Spleen (tissue), 7 donors: ENCODE results near the gene AKAP13.

ENCODE experiments used
- POLR2A ChIP-seq, 3 donors: fragments of 450-650 bp; IDR thresholded peaks; one replicate each; pipeline ENCODE4 v1.5.1; 2017; ENCODE audit warnings: antibody characterized with exemption in 3 of 3, mild to moderate bottlenecking in 1 of 3
- POLR2AphosphoS5 ChIP-seq, 3 donors: sonication (generic); formaldehyde crosslinking; IDR thresholded peaks; one replicate each; pipeline ENCODE4 v1.5.1; 2017; ENCODE audit warnings: antibody characterized with exemption in 3 of 3
- TF ChIP-seq, protein P1 (sequence below), 11 experiments: fragments of 200-600 bp in 7 of 11; fragments of 450-650 bp in 4 of 11; sonication (generic) in 4 of 11; IDR thresholded peaks in 8 of 11; conservative IDR thresholded peaks in 3 of 11; 1 replicate in 7 of 11; 2 replicates in 4 of 11; pipeline versions ENCODE4 v1.4.0 to v1.8.0; 2016 to 2021; ENCODE audit warnings: antibody characterized with exemption in 11 of 11, inconsistent platforms in 4 of 11, mild to moderate bottlenecking in 1 of 11
- donor health status: DM: no; HTN: no; CAD: no; lungs with moderate emphysema.
- donor health status: DM: no; HTN: no; CAD: no.
- donor health status: DM: no; HTN: no; CAD: no.

DNA sequence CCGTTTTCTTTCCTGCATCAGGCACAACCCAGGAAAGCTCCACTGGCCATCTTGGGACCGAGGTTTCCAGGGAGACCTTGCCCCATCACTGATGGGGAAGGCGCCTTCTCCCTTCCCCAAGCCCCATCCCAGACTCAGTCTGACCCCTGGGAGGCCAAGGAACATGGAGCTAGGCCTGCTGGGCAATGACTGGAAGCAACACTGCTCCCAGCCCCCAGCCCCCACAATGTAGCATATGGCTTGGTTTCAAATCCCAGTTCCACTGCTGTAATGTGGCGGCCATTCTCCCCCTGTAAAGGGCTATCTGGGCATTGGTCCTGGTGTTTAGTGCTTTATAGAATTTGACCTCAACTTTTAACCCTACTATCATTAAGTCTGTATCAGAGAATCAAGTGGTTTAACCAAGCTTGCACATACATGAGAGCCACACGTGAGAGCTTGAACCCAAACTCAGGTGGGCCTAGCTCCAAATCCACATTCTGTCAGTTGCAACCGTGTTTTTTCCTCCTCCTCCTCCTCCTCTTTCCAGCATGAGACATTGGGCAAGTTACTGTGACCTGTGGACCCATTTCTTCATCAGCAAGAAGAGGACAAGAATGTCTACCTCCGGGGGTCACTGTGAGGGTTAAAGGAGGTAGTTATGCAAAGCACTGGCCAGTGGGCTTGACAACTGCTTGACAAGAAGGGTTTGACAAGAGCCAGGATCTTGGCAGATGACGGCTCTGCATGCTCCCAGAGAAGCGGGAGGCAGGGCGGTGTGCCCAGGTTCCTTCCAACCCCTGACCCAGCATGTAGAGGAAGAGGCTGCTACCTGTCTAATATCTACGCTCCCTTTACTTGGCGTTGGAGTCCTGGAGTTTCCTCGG, 376.9 kb downstream of the AKAP13 start:
- TF ChIP-seq POLR2AphosphoS5 (IDR thresholded peaks at IDR 0.05) (no peak), POLR2A (IDR thresholded peaks at IDR 0.05) (no peak)
- TF ChIP-seq, protein P1, sequence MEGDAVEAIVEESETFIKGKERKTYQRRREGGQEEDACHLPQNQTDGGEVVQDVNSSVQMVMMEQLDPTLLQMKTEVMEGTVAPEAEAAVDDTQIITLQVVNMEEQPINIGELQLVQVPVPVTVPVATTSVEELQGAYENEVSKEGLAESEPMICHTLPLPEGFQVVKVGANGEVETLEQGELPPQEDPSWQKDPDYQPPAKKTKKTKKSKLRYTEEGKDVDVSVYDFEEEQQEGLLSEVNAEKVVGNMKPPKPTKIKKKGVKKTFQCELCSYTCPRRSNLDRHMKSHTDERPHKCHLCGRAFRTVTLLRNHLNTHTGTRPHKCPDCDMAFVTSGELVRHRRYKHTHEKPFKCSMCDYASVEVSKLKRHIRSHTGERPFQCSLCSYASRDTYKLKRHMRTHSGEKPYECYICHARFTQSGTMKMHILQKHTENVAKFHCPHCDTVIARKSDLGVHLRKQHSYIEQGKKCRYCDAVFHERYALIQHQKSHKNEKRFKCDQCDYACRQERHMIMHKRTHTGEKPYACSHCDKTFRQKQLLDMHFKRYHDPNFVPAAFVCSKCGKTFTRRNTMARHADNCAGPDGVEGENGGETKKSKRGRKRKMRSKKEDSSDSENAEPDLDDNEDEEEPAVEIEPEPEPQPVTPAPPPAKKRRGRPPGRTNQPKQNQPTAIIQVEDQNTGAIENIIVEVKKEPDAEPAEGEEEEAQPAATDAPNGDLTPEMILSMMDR (IDR thresholded peaks at IDR 0.05 in 8 of 11, conservative IDR thresholded peaks at IDR 0.05 in 3 of 11) = no peak
